Mesendoderm (in vitro differentiated cells): Measurements from ENCODE around the gene KIF6.

Experiments
- DNase-seq: peaks from one replicate; pipeline ENCODE4 v3.0.0; 2013
- H2AK5ac ChIP-seq: 2 replicates; pipeline ENCODE4 v1.6.1; 2013; ENCODE audit warnings: low read length, inconsistent platforms
- H2BK120ac ChIP-seq: 2 replicates; pipeline ENCODE4 v1.6.1; 2013; ENCODE audit warnings: low read depth, mild to moderate bottlenecking, low read length, moderate library complexity, mixed read lengths
- H2BK15ac ChIP-seq: replicated peaks from 2 replicates; pipeline ENCODE4 v1.6.1; 2013; ENCODE audit warnings: low read depth, mild to moderate bottlenecking, moderate library complexity
- H2BK5ac ChIP-seq: 2 replicates; pipeline ENCODE4 v1.6.1; 2013; ENCODE audit warnings: low read length, inconsistent platforms
- H3K18ac ChIP-seq: 2 replicates; pipeline ENCODE4 v1.6.1; 2013; ENCODE audit warnings: mild to moderate bottlenecking, low read length, mixed read lengths
- H3K23ac ChIP-seq: one replicate; pipeline ENCODE4 v1.6.1; 2013; ENCODE audit warnings: low read length
- H3K27ac ChIP-seq: 2 replicates; pipeline ENCODE4 v1.5.1; 2013; ENCODE audit warnings: low read depth, mild to moderate bottlenecking, inconsistent platforms, low read length, moderate library complexity
- H3K27me3 ChIP-seq: 2 replicates; pipeline ENCODE4 v1.6.1; 2013; ENCODE audit warnings: low read length, control low read depth, mild to moderate bottlenecking, inconsistent platforms; ENCODE audit not compliant: insufficient read depth, poor library complexity
- H3K36me3 ChIP-seq: 2 replicates; pipeline ENCODE4 v1.6.1; 2013; ENCODE audit warnings: low read length, inconsistent platforms; ENCODE audit not compliant: control insufficient read depth, insufficient read depth
- H3K4ac ChIP-seq: one replicate; pipeline ENCODE4 v1.6.1; 2013; ENCODE audit warnings: low read depth, mild to moderate bottlenecking, low read length, moderate library complexity
- H3K4me1 ChIP-seq: 2 replicates; pipeline ENCODE4 v1.6.1; 2013; ENCODE audit warnings: low read depth, low read length, inconsistent platforms; ENCODE audit not compliant: control insufficient read depth
- H3K4me2 ChIP-seq: 2 replicates; pipeline ENCODE4 v1.6.1; 2013; ENCODE audit warnings: low read length
- H3K4me3 ChIP-seq: 2 replicates; pipeline ENCODE4 v1.5.1; 2013; ENCODE audit warnings: mild to moderate bottlenecking, low read length
- H3K56ac ChIP-seq: one replicate; pipeline ENCODE4 v1.6.1; 2013; ENCODE audit warnings: low read length
- H3K79me1 ChIP-seq: 2 replicates; pipeline ENCODE4 v1.6.1; 2013; ENCODE audit warnings: low read length, inconsistent platforms
- H3K79me2 ChIP-seq: 2 replicates; pipeline ENCODE4 v1.6.1; 2013; ENCODE audit warnings: mild to moderate bottlenecking, low read length; ENCODE audit not compliant: control insufficient read depth, insufficient read depth
- H3K9ac ChIP-seq: 2 replicates; pipeline ENCODE4 v1.6.1; 2013; ENCODE audit warnings: low read length, inconsistent platforms
- H4K5ac ChIP-seq: one replicate; pipeline ENCODE4 v1.6.1; 2013; ENCODE audit warnings: low read length
- H4K8ac ChIP-seq: one replicate; pipeline ENCODE4 v1.6.1; 2013; ENCODE audit warnings: low read depth, mild to moderate bottlenecking, control low read depth, low read length, moderate library complexity
- WGBS: extraction: QIAGEN DNeasy Blood & Tissue Kit; methylation state at CpG from one replicate; pipeline ENCODE4 v1.1.7; 2013; ENCODE audit warnings: low lambda C conversion rate, missing lambda C conversion rate; ENCODE audit not compliant: insufficient coverage; ENCODE audit errors: extremely low coverage; 5-methylcytosine and 5-hydroxymethylcytosine counted together

The KIF6 gene

DNA sequence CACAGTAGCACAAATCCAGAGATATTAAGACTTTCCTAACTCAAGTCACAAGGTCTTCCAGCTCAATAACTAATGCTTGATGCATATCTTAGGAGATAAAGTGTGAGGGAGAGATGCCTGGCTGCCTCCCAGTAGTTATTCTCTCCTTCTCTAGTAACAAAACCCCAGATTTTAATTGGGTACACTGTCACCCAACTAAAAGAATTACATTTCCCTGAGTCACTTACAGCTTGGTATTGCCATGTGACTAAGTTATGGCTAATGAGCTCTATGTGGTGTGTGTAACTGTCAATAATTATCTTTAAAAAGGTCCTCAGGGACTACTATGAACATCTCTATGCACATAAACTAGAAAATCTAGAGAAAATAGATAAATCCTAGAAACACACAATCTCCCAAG is 32.0 kb downstream of the KIF6 start:
- no peak overlapping the region for H3K9ac ChIP-seq
- no peak overlapping the region for H3K4me2 ChIP-seq
- H3K79me1 ChIP-seq: no peaks in the 10 kb centered on the region
- no peak for DNase-seq
- H3K4ac ChIP-seq: no peak overlapping the region
- no peak overlapping the region for H2BK120ac ChIP-seq
- no peak overlapping the region for H3K4me3 ChIP-seq
- no peaks in the 10 kb centered on the region for H3K79me2 ChIP-seq
- no peak overlapping the region for H3K56ac ChIP-seq
- H3K23ac ChIP-seq: no peak overlapping the region
- no peak overlapping the region for H4K8ac ChIP-seq
- H2BK5ac ChIP-seq: no peak overlapping the region
- H3K18ac ChIP-seq: no peak overlapping the region
- no peaks in the 10 kb centered on the region for H3K27me3 ChIP-seq
- H3K27ac ChIP-seq: no peak overlapping the region
- no peaks in the 10 kb centered on the region for H3K4me1 ChIP-seq
- H3K36me3 ChIP-seq: no peaks in the 10 kb centered on the region
- no peak overlapping the region for H2AK5ac ChIP-seq
- no peak overlapping the region for H4K5ac ChIP-seq
- no peak overlapping the region for H2BK15ac ChIP-seq

DNA sequence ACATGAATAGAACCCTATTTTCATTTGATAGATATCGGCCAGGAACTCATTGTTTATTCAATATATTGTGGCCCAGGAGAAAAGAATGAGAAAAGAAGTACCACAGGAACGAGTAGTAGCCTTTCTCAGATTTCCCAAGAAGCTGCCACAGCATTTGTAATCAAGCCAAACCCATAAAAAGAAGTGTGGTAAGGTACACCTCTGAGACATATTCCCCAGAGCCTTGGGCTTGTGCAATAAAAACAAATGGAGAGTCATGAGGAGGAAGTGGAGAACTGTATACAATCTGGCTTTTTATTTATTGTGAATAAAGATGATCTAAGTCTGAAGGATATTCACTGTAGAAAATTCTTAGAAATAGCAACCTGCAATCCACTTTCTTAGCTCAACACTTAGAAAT is 36.7 kb downstream of the KIF6 start:
- H3K27me3 ChIP-seq: no peaks in the 10 kb centered on the region
- no peak overlapping the region for H2AK5ac ChIP-seq
- DNase-seq: no peak
- H2BK15ac ChIP-seq: no peak overlapping the region
- H3K4me1 ChIP-seq: no peaks in the 10 kb centered on the region
- H3K18ac ChIP-seq: no peak overlapping the region
- H3K4me3 ChIP-seq: no peak overlapping the region
- H3K4ac ChIP-seq: no peak overlapping the region
- no peak overlapping the region for H3K27ac ChIP-seq
- no peak overlapping the region for H4K8ac ChIP-seq
- H3K9ac ChIP-seq: no peak overlapping the region
- H3K4me2 ChIP-seq: no peak overlapping the region
- no peak overlapping the region for H3K23ac ChIP-seq
- no peak overlapping the region for H4K5ac ChIP-seq
- no peaks in the 10 kb centered on the region for H3K79me2 ChIP-seq
- H3K79me1 ChIP-seq: no peaks in the 10 kb centered on the region
- no peak overlapping the region for H2BK120ac ChIP-seq
- no peak overlapping the region for H3K56ac ChIP-seq
- no CpG with 5 or more reads among the region's 2 CpGs for WGBS
- no peak overlapping the region for H2BK5ac ChIP-seq
- no peaks in the 10 kb centered on the region for H3K36me3 ChIP-seq

DNA sequence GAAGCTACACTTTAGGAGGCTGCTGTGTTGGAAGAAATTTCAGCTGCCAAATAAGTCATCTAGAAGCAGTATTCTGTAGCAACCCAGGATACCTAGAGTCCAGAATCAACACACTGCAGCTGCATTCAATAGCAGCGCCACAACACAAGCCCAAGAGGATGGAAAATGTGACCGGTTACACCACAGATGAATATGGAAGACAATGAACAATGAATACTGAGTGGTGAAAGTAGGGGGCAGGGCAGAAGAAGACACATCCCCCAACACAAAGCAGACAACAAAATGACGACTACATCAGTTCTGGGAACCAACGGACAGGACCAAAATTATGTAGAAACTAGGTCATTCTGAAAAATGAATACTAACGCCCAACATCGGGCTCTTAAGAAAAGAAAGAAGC is 38.2 kb downstream of the KIF6 start:
- no peak overlapping the region for H2BK120ac ChIP-seq

DNA sequence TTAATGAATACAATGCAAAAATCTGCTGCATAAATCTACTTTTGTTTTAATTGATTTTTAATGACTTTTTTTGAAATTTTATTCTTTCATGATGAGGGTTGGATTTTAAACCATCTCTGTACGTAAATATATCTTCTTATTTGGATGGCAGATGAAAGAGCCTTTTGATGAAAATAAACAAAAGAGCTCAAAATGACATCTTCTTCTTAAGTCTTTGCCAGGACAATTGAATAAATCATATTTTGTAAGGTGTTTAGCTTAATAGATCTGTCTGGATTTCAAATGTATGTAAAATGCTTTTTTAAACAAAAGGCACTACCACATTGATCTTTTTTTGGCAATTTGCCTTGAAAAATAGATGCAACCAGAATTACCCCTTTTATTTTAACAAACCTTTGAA is 39.3 kb downstream of the KIF6 start:
- Histone ChIP-seq H2AK5ac (no peak overlapping the region), H3K23ac (no peak overlapping the region), H3K36me3 (no peaks in the 10 kb centered on the region), H3K56ac (no peak overlapping the region), H2BK120ac (no peak overlapping the region), H3K18ac (no peak overlapping the region), H2BK15ac (no peak overlapping the region), H3K79me1 (no peaks in the 10 kb centered on the region), H3K79me2 (no peaks in the 10 kb centered on the region), H3K4me1 (no peaks in the 10 kb centered on the region), H4K5ac (no peak overlapping the region), H3K4ac (no peak overlapping the region), H3K4me2 (no peak overlapping the region), H3K4me3 (no peak overlapping the region), H2BK5ac (no peak overlapping the region), H3K9ac (no peak overlapping the region), H3K27ac (no peak overlapping the region), H3K27me3 (no peaks in the 10 kb centered on the region), H4K8ac (no peak overlapping the region)
- DNase-seq: no peak
- no CpG with 5 or more reads among the region's 1 CpG for WGBS

More for the DNA sequence above, 38.2 kb downstream of the KIF6 start:
- no peak overlapping the region for H3K4me2 ChIP-seq
- no peak overlapping the region for H2BK15ac ChIP-seq
- H4K5ac ChIP-seq: no peak overlapping the region
- no peak overlapping the region for H3K4ac ChIP-seq
- no peaks in the 10 kb centered on the region for H3K79me1 ChIP-seq
- no peaks in the 10 kb centered on the region for H3K36me3 ChIP-seq
- H3K79me2 ChIP-seq: no peaks in the 10 kb centered on the region
- H3K27ac ChIP-seq: no peak overlapping the region
- H3K4me3 ChIP-seq: no peak overlapping the region
- H2AK5ac ChIP-seq: no peak overlapping the region
- no peaks in the 10 kb centered on the region for H3K4me1 ChIP-seq
- H3K18ac ChIP-seq: no peak overlapping the region
- no peak overlapping the region for H3K56ac ChIP-seq
- no peaks in the 10 kb centered on the region for H3K27me3 ChIP-seq
- H4K8ac ChIP-seq: no peak overlapping the region
- no peak overlapping the region for H3K23ac ChIP-seq
- no peak for DNase-seq
- no peak overlapping the region for H2BK5ac ChIP-seq
- no peak overlapping the region for H3K9ac ChIP-seq
- no CpG with 5 or more reads among the region's 6 CpGs for WGBS

DNA sequence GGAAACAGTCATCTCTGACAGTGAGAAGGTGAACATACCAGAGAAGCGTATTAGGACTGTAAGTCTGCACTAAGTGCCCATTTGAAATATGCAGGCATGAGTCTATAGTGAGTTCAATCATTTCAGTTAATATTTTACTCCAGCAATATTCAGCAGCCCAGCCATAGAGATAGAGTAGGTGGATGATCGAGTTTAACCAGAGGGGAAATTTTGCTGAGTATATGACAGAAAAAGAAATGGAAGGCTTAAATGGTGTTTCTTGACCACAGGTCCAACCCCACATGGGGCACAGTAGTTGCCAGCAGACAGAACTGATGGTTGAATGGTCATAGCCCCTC is 39.8 kb downstream of the KIF6 start:
- Histone ChIP-seq H3K79me2 (no peaks in the 10 kb centered on the region), H2BK120ac (no peak overlapping the region), H2BK15ac (no peak overlapping the region), H3K27me3 (no peaks in the 10 kb centered on the region), H3K4me1 (no peaks in the 10 kb centered on the region), H3K23ac (no peak overlapping the region), H3K36me3 (no peaks in the 10 kb centered on the region), H3K18ac (no peak overlapping the region), H3K27ac (no peak overlapping the region), H4K5ac (no peak overlapping the region), H3K9ac (no peak overlapping the region), H2AK5ac (no peak overlapping the region), H3K56ac (no peak overlapping the region), H4K8ac (no peak overlapping the region), H2BK5ac (no peak overlapping the region), H3K79me1 (no peaks in the 10 kb centered on the region), H3K4ac (no peak overlapping the region), H3K4me3 (no peak overlapping the region), H3K4me2 (no peak overlapping the region)
- no peak for DNase-seq
- WGBS: no CpG with 5 or more reads among the region's 2 CpGs

DNA sequence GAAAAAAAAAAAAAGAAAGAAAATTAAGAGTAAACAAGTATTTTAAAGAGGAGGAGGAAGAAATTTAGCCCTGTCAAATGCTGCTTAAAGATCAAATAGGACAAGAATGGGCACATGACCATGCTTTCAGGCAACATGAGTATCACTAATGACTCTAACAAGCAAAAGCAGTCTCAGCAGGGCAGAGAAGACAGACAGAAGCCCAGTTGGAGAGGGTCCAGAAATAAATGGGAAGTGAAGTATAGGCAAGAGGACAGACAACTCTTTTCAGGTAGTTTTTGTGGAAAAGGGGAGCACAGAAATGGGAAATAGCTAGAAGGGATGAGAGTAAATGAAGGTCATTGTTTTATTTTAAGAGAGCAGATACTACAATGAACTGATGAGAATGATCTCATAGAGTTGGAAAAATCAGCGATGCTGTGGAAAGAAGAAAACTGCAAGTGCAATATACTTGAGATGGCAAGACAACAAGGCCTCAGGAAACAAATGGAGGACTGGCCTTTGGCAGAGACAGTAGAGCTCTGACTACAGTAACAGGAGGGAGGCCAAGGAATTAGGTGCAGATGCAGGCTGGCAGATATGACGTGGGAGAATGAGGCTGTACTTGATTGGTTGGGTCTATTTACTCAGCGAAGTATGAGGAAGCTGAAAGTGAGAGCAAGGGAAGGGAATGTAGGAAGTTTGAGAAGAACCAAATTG is 40.3 kb downstream of the KIF6 start:
- Histone ChIP-seq H3K79me2 (no peaks in the 10 kb centered on the region), H3K23ac (no peak overlapping the region), H3K79me1 (no peaks in the 10 kb centered on the region), H3K4ac (no peak overlapping the region), H4K5ac (no peak overlapping the region), H2AK5ac (no peak overlapping the region), H2BK5ac (no peak overlapping the region), H3K4me1 (no peaks in the 10 kb centered on the region), H2BK15ac (no peak overlapping the region), H3K36me3 (no peaks in the 10 kb centered on the region), H3K4me3 (no peak overlapping the region), H3K56ac (no peak overlapping the region), H3K18ac (no peak overlapping the region), H3K9ac (no peak overlapping the region), H2BK120ac (no peak overlapping the region), H4K8ac (no peak overlapping the region), H3K4me2 (no peak overlapping the region), H3K27me3 (no peaks in the 10 kb centered on the region), H3K27ac (no peak overlapping the region)
- no CpG with 5 or more reads among the region's 3 CpGs for WGBS
- DNase-seq: peak; percentile 29
